ENCODE measurements around the gene AGTR1. TPM values are rescaled to one million over a fixed set of nuclear protein-coding genes. Genes with fewer than 3 reads are reported as not detected.

Gene AGTR1
- total RNA-seq, 6 experiments from 2014 or later, result 0.10 to 0.14 (median 0.12) TPM; not detected in 3

DNA sequence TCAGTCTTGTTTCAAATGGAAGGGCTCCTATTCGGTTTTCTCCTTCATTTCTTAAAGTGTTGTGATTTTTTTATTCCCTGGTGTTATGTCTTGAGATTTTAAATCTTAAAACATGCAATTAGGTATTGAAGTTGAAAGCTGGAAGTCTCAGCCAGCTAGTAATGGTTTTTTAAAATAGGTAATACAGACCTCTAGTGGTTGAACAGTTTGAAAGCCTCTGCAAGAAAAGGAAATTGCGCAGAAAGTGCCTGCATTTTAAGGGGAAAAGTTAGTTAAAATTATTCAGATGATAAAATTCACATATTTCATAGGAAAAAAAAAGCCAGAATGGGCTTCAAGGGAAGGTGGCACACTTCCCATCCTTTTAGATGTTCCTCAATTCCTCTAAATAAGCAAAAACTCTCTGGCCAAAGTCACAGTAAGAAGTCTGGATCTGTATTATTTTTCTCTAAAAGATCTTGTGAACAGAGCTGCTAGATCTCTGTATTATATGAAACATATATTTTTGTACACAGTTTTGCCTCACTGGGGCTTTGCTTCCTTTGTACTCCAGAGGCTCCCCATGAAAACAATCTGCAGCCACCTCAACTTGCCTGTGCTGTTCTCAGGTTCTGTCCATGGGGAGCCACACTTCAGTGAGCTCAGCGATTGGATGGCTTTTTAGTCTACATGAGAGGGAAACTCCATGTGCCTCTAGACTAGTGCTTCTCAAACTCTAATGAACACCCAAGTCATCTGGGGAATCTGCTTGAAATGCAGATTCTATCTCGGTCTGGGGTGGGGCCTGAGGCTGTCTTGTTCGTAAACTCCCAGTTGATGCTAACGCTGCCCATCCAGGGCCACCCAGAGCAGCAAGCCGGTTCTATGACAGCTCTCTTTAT, 21.5 kb downstream of the AGTR1 start:
- Mint-ChIP-seq H3K4me3 (no peak overlapping the region), H3K27me3 (ENCODE audit: insufficient read depth) (peaks cover 3% of the 10 kb centered on the region), H3K27ac (no peak overlapping the region), H3K4me1 (ENCODE audit: low read depth) (peaks cover 14% of the 10 kb centered on the region; the same call in 1 of the 2 replicates), H3K36me3 (ENCODE audit: low read depth) (no peaks in the 10 kb centered on the region), H3K9me3 (no peaks in the 10 kb centered on the region)
- peak; percentile 32 for DNase-seq
- TF ChIP-seq, protein P1, sequence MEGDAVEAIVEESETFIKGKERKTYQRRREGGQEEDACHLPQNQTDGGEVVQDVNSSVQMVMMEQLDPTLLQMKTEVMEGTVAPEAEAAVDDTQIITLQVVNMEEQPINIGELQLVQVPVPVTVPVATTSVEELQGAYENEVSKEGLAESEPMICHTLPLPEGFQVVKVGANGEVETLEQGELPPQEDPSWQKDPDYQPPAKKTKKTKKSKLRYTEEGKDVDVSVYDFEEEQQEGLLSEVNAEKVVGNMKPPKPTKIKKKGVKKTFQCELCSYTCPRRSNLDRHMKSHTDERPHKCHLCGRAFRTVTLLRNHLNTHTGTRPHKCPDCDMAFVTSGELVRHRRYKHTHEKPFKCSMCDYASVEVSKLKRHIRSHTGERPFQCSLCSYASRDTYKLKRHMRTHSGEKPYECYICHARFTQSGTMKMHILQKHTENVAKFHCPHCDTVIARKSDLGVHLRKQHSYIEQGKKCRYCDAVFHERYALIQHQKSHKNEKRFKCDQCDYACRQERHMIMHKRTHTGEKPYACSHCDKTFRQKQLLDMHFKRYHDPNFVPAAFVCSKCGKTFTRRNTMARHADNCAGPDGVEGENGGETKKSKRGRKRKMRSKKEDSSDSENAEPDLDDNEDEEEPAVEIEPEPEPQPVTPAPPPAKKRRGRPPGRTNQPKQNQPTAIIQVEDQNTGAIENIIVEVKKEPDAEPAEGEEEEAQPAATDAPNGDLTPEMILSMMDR (IDR thresholded peaks at IDR 0.05), result peak; percentile 79

- DNase-seq, result no peak
- peaks cover 12% of the 10 kb centered on the region; the same call in 1 of the 2 replicates for H3K4me1 Mint-ChIP-seq (ENCODE audit: low read depth)
- H3K9me3 Mint-ChIP-seq, result no peaks in the 10 kb centered on the region
- H3K27ac Mint-ChIP-seq, result no peak overlapping the region
- H3K4me3 Mint-ChIP-seq, result no peak overlapping the region
- H3K27me3 Mint-ChIP-seq (ENCODE audit: insufficient read depth), result peaks cover 3% of the 10 kb centered on the region
- TF ChIP-seq, protein P1 (IDR thresholded peaks at IDR 0.05), result no peak
- H3K36me3 Mint-ChIP-seq (ENCODE audit: low read depth), result no peaks in the 10 kb centered on the region
Measured at GRCh38 chr3:148720873-148721272, 23.2 kb downstream of the AGTR1 start.

DNA sequence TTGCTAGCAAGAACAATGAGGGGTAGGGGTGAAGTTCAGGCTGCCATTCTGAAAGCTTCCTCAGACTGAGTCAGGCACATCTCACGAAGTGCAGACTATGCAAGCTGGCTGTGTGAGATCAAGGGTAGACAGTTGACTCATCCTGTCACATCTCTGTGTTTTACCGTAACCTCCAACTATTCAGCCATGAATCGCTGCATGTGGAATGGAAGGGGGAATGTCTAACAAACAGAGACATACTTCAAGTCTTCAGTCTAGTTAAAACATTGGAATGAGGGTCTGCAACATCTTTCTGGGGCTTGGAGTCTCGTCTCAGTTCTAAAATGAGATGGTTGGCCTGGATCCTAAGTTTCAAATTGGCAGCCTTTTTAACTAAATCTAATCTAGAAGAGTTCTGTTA, 25.9 kb downstream of the AGTR1 start:
- peak; percentile 34 for DNase-seq
- no peak overlapping the region for H3K27ac Mint-ChIP-seq

DNA sequence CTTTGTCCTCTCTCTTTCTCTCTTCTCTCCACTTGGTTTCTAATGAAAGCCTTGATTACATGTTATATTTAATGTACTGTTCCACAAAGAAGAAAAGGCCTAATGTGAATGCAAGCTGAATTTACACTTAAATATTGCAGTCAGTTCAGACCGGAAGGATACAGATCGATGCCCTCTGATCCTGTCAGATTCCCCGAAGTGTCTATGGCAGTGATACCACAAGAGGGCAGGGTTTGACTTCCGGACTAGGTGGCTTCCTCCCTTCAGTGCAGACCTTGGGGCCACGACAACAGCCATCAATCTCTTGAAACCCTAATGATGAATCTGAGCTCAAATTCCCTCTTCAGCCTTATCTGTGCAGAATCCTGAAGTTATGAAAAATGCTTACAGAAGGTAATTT, 29.5 kb downstream of the AGTR1 start:
- no peaks in the 10 kb centered on the region for H3K36me3 Mint-ChIP-seq (ENCODE audit: low read depth)
- no peak for DNase-seq
- H3K4me1 Mint-ChIP-seq (ENCODE audit: low read depth), result peaks cover 12% of the 10 kb centered on the region; the same call in 1 of the 2 replicates
- no peak overlapping the region for H3K4me3 Mint-ChIP-seq
- no peak overlapping the region for H3K27ac Mint-ChIP-seq
- H3K9me3 Mint-ChIP-seq, result no peaks in the 10 kb centered on the region
- no peaks in the 10 kb centered on the region; the same call in none of the 2 replicates for H3K27me3 Mint-ChIP-seq (ENCODE audit: insufficient read depth)
- TF ChIP-seq, protein P1 (IDR thresholded peaks at IDR 0.05), result peak; percentile 72

More for the DNA sequence above, 25.9 kb downstream of the AGTR1 start:
- peak overlapping the region; percentile 18; the same call in 1 of the 2 replicates for H3K4me3 Mint-ChIP-seq
- H3K36me3 Mint-ChIP-seq (ENCODE audit: low read depth), result no peaks in the 10 kb centered on the region
- H3K4me1 Mint-ChIP-seq (ENCODE audit: low read depth), result peaks cover 12% of the 10 kb centered on the region; the same call in 1 of the 2 replicates
- no peaks in the 10 kb centered on the region for H3K9me3 Mint-ChIP-seq
- TF ChIP-seq, protein P1 (IDR thresholded peaks at IDR 0.05), result no peak
- peaks cover 2% of the 10 kb centered on the region for H3K27me3 Mint-ChIP-seq (ENCODE audit: insufficient read depth)

- H3K4me1 Mint-ChIP-seq (ENCODE audit: low read depth), result peaks cover 5% of the 10 kb centered on the region; the same call in 1 of the 2 replicates
- no peak for DNase-seq
- TF ChIP-seq, protein P1 (IDR thresholded peaks at IDR 0.05), result no peak
- no peaks in the 10 kb centered on the region for H3K9me3 Mint-ChIP-seq
- no peaks in the 10 kb centered on the region; the same call in none of the 2 replicates for H3K27me3 Mint-ChIP-seq (ENCODE audit: insufficient read depth)
- H3K27ac Mint-ChIP-seq, result no peak overlapping the region
- H3K36me3 Mint-ChIP-seq (ENCODE audit: low read depth), result no peaks in the 10 kb centered on the region
- H3K4me3 Mint-ChIP-seq, result no peak overlapping the region
Measured at GRCh38 chr3:148728753-148729152, 31.1 kb downstream of the AGTR1 start.
